Amniotic stem cell (primary cell): ENCODE results near the gene CELF4.

Source experiments
- DNase-seq: peaks from one replicate; lab custom pipeline; 2025; lab: John Stamatoyannopoulos, UW

The CELF4 gene

DNA sequence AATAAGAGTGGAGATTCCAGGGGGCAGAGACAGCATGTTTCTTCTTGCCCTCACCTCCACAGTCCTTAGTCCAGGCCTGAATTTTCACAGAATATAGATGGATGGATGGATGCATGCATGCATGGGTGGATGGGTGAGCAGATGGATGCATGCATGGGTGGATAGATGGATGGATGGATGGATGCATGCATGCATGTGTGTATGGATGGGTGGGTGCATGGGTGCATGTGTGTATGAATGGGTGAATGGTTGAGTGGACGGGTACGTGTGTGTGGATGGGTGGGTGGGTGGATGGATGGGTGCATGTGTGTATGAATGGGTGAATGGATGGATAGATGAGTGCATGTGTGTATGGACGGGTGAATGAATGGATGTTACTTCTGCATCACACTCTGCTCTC lies 153.3 kb downstream of the CELF4 start:
- DNase-seq: no peak

DNA sequence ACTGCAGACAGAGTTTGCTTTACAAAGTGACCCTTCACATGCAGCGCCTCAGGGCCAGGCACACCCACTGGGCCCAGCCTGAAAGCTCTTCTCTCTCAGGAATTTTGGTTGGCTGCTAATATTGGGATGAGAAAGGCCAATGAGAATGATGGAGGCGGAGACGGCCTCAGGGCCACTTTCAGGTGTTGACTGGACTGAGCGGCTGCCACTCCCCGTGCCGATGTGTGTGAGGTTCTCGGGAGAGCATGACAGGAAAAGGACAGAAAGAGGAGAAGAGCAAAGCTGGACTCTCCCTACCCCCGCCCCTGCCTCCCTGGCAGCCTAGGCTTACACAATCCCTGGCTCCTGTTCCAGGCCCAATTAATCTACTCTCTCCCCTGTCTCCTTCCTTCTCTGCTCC lies 155.7 kb downstream of the CELF4 start:
- DNase-seq: no peak

DNA sequence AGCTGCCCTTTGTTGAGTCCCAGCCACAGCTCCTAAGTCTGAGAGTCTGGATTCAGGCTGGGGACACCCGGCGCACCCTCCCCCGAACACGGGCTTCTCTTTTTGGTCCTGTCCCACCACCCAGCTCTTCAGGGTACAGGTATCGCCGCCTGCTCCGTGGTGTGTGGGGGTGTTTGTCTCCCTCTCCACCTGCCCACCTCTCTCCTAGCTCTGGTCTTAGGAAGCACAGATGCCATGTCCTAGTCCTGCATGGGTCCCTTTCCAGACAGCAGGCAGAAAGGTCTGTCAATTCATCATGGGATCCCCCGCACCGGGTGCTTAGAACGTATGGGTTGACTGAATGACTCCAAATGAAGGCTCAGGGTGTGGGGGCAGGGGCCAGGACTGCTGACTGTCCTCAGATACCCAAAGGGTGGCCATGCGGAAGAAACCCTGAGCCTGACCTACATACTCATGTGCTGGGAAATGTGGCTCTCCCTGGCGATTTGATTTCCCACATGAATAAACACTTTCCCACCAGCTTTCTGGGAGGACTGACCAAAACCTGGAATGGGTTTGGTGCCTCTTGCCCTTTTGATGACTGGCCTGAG lies 156.8 kb downstream of the CELF4 start:
- no peak for DNase-seq

DNA sequence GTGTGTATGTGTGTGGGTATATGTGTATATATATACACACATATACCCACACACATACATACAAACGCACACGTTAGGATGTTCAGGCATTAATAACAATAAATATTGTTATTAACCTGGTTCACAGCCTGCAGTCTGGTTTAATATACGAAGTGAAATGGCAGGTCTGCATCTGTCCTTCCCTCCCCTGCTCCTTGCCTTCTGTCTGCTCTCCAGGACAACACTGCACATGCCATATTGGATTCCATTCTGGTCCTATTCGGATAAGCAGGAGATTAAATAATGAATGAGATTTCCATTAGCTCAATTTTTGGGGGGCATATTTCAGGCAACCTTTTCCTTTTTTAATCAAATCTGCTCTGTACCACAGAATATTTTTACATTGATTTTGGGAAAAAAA lies 158.0 kb downstream of the CELF4 start:
- DNase-seq: no peak

DNA sequence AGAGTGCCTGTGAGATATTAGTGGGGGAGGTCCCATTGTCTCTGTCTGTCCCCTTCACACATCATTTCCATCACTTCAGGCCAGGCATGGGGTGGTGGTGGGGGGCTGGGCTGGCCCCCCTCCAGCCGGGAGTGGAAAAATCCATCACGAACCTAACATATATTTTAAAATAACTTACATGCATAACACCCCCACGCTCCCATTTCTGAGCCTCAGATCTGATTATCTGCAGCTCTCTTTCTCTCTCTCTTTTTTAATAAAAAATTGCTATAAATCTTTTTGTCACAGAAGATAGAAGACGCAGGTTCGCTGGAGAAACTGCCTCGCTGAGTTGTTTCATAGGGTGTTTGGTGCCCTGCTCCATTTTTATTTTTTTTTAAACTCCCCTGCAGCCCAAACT lies 159.8 kb downstream of the CELF4 start:
- DNase-seq: no peak

DNA sequence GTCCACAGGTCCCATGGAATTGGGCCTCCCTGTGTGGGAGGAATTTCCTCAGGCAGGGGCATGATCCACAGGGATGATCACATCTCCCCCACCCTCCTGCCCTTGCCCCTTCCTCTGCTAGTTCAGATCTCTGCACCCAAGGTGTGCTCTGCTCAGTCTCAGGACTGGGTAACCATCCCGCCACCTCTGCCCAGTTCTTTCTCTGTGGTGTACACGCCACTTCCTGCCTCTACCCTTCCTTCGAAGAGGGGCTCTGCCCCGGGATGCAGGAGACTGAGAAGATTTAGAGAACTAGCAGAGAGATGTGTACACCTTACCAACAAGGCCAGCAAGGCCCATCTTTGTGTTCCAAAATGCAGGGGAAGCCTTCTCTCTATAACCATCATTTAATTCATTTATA lies 160.4 kb downstream of the CELF4 start:
- no peak for DNase-seq

DNA sequence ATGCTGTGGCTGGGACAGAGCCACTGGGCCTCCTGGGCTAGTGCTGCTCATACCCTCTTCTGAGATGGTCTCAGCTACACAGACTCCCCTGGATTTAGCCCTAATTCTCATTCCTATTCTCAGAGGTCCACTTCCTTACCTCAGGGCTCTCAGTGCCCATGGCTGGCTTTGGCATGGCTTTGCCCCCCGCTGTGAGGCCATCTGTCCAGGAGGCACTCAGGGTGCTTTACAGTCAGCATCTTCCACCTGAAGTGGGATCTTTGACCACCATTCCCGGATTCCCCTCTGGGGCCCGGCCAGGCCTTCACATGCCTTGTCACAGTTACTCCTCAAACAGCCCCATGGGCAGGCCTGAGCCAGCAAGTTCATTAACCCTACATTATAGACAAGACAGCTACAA lies 161.8 kb downstream of the CELF4 start:
- DNase-seq: no peak

DNA sequence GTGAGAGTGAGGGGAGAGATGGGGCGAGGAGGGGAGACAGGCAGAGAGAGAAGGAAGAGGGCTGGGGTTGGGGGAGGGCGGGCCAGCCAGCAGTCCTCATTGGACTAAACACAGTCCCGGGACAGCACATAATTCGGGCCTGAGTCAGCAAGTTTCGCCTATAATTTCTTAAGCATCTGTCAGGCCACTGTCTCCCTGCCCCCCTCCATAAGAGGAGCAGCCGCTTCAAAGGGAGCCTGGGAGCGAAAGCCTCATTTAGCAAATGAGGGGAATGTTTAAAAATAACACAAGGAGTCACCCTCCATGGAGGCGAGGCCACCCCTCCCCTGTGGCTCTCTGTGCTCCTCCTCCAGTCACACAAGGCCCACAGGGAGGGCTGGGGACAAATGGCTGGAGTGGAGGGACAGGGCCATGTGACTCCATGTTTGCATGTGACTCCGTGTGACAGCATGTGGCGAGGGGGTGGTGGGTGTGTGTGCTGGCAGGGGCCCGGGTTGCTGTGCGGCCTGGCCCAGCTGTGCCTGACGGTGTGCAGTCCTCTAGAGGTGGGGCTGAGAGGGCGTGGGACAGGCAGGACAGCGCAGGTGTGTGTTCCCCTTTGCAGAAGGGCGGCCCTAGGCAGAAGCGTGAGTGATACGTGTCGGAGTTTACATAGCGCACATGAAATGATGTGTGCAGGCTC lies 162.4 kb downstream of the CELF4 start:
- peak; percentile 60 for DNase-seq

DNA sequence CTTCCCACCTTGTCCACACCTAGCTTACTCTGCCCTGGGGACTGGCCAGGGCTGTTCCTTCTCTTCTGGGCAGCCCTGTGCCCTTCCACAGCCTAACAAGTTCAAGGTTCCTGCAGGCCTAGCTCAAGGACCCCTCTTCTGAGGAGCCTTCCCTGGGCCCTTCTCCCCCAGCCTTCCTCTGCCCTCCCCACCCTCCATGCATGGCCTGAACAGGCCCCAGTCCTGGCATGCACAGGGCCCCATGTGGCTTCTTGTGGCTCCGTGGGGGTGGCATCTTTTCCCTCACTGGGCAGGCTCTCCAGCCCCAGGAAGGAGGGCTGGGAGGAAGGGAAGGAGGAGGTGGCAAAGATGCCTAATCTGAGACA lies 162.9 kb downstream of the CELF4 start:
- no peak for DNase-seq

DNA sequence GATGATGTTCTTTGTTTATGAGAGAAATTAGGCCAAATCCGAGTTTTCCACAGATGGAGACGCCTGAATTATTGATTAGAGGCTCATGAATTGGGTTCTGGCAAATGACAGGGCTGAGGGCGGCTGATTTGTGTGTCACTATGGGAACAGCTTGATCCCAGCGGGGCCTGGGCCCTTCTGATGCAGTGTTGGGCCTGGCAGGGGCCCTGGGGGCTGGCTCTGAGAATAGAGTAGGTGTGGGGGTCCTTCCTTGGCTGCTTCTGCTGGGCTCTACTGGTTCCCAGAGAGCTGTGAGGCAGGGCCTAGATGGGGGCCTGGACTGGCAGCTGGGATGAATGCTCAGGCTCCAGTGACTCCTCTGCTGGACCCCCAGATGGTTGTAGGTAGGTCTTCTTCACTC lies 164.8 kb downstream of the CELF4 start:
- DNase-seq: no peak

DNA sequence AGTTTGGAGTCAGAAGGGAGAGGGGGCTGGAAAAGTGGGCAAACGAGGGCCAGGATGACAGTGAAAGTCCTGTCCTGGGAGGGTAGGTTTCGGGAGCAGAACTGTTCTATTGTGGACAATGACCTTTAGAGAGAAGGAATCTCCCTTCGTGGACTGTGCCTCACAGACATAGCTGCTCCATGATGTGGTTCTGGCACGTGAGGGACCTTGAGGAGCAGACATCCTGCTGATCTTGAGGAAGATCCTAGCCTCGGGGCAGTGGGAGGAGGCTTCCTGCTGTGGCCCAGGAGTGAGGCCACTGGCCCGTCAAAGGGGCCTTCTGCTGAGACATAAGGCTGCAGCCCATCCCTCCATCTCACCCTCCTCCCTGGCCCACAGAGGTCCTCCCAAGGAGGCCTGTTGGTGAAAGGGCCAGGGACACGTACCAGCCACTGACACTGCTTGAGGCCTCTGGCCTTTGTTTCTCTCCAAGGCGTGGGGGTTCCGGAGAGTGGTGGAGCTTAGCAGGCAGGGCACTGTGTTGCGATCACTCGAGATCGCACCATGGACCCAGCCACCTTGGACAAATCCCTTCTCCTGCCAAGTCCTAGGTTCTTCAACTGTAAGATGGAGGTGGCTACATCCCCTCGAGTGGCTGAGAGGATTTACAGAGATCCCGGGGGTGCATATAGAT lies 167.2 kb downstream of the CELF4 start:
- DNase-seq: no peak

DNA sequence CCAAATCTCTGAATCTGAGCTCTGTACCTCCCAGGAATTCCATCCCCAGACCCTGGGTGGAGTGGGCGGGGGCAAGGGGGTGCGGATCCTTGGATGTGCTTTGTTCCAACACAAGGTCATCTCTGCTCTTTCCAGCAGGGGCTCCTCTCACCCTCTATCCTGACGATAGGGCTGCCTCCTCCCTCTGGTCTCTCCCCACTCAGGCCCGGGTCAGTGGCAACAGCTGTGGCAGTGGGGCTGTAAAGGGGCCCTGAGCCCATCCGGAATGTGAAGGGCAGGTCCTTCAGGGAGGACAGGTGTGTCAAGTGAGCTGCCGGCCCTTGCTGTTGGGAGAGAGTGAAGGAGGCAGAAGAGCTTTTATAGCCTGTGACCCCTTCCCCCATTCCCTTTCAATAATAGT lies 167.8 kb downstream of the CELF4 start:
- DNase-seq: no peak

DNA sequence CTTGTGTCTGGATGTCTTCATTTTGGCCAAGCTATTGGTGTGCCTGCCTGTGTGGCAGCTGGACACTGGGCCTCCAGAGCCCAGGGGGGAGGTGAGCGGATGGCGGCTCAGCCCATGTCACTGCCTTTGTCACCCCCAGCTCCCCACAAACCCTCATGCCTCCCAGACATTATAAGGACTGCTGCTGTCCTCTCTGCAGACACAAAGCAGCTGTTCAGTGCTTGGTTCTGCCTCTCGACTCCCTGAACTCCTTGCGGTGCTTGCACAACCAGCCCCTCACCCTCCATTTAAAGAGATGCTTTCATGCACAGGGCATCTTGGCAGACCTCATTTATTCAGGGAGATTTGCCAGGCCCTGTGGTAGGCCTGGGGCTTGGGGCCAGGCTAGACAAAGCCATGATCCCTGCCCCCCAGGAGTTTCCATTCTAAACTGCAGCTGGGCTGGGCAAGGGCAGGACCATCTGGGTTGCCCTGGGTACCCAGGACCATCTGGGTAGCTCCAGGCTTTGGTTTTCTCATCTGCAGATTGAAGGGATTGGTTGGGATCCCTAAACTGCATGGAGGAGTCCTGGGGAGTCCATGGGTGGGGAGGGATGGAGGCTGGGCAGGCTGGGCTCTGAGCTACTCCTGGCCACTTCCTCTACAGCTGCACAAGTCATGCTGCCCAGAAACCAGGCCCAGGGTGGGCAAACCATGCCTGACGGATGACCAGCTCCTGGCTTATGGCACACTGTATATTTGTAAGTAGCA lies 168.5 kb downstream of the CELF4 start:
- no peak for DNase-seq

DNA sequence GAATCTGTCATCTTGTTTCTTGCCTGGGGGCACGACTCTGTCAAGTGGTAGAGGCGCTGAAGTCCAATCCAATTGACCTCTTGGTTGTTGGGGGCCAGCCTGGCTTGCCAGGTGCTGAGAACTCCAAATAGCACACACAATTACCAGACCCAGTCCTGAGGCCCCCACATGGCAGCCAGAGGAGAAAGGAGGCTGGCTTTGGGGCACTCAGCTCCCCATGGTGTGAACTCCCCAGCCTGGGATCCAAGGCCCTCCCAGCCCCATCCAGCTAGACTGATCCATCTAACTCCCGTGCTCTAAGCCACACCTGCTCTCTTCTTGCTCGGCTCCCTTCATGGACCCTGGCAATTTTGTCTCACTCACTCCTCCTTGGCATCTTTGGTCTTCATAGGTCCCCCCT lies 170.0 kb downstream of the CELF4 start:
- no peak for DNase-seq

DNA sequence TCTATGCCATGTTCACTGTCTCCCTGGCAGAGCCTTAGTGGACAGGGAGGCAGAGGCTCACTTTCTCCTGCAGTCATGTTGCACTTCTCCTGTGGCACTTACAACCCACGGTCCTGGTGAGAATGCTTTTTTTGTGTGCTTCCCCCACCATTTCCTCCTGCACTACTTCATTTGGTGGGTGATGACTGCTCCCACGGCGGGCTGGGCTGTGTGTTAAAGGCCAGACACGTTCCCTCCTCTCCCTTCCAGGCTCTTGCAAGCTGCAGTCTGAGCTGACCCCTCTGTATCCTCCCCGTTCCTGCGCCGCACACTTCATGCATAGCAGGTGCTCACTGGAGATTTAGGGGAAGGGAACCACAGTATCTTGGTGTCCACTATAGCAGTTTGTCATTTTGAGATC lies 170.5 kb downstream of the CELF4 start:
- DNase-seq: no peak

DNA sequence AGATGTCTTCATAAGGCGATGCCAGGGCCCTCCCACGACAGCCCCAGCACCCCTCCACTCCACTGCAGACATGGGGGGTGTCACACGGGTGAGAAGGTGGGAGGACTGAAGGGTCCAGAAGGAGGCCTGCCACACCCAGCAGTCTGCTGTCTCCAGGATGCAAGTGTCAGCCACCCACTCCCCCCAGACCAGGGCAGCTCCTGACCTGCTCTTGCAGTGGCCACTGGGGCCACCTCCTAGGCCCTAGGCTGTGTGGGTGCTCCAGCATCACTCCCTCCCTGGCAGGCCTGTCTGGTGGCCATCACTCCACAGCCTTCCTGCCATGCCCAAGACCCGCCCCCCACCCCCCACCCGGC lies 171.0 kb downstream of the CELF4 start:
- DNase-seq: no peak

DNA sequence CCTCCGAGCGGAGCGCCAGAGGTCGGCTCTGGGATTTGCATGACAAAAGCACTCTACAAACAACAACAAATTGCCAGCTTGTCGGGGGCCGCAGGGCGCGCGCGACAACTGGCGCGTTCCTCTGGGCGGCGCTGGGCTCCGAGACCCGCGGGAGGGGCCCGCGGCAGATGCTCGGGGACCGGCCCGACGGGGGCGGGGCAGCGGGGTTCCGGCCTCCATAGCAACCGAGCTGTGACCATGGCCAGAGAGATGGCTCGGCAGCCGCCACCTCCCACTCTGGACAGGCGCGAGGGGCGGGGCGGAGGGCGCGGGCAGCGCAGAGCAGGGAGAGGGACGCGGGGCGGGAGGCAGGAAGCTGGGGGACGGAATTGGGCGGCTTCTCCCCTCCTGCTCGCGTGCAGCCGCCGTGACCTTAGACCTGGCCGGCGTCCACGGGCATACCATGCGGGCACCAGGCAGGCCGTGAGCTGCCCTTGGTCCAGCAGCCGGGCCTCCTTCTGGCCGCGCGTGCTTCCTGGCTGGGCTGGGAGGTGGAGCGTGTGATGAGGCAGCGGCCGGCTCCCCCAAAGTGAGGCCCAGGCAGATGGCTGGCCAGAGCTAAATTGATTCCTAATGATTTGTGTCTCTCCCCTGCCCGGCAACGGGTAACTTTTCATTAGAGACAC lies 171.5 kb downstream of the CELF4 start:
- DNase-seq: peak; percentile 51

DNA sequence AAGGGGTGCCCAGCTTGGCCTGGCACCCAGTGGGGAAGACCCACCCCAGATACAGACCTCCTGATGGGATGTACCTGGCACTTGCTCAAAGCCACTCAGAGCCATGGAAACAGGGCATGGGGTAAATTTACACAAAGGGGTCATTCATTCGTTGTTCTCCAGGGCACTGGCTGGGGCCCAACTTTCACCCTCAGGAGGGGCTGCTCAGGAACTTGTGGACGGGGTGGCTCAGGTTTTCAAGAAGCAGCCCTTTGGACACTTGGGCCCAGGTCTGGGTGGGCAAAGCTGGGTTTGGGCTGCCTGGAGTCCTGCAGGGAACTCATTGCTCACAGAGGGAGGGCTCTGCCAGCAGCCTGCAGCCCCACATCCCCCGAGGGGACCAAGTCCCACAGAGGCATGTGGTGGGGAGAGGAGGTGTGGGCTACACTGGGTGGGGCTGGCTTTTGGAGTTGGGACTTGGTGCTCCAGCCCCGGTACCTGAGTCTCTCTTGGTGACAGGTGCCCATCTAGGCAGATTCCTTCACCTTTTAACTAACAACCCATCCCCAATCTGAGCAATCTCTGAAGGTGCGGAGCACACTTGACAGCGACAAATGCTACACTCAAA lies 172.3 kb downstream of the CELF4 start:
- DNase-seq: no peak

DNA sequence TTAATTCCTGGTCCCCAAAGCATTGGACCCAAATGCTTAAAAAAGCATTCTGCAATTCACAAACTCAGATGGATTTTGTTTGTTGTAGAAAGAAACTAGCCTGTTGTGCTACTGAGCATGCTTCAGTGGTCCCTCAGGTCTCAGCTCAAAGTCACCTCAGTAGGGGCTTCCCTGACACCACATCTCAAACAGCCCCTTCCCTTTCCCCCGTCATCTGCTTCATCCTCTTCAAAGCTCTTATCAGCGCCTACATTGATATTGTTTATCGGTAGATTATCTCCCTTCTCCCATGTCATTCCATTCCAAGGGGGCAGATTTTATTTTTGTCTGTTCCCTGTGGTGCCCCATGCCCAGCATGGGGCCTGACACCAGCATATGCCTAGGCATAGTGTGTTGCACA lies 172.9 kb downstream of the CELF4 start:
- DNase-seq: no peak

DNA sequence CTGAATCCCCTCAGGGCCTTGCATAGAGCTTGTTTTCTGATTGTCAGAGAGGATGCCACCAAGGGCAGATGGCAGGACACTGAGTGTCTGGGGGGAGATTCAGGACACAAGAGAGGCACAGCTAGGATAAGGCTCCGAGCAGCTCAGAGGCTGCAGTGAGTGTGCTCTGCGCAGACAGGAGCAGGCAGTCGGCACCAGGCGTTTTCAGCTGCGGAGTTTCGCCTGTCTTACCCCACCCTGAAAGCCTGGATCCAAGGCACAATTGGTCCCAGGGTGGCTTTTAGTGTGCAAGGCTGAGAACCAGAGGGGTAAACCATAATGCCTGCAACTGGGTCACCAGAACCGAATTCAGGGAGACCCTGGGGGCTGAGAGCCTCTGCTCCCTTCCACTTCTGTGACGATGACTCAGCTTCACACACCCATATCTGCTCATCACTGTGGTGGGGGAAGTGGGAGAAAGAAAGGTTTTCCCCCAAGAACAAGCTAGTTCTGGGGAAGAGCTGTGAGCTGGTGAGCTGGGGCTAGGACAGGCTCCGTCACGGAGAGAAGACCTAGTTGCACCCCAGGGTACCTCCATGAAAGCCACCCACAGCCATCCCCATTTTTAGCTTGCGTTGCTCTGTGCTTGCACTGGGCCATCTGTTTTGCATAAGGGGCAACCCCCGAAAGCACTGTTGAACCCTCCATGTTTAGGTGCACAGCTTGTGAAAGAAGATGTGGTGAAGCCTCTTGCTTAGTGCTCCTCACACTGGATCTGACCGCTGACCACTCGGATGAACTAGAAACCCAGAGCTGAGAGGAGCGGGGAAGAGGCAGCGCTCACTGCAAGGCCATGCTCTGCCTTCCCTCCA lies 173.7 kb downstream of the CELF4 start:
- no peak for DNase-seq

DNA sequence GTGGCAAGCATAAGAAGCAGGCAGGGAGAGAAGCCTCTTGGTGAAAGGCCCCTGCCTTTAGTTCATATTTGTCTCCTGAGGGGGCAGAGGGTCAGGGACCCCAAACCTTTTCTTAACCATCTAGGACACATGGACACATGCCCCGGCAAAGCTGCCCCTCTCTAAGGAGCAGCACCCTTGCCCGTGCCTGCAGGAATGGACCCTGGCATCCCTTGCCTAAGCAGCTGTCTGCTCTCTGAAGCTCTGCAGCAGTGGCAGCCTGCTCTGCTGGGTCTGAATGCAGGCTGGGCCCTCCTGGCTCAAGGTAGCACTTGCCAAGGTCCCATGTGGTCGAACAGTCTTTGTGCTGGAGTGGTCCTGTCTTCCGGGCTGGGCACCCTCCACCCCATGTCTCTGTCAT lies 174.4 kb downstream of the CELF4 start:
- DNase-seq: no peak
